Measurements from ENCODE around the gene SNAP25.

Gene SNAP25

DNA sequence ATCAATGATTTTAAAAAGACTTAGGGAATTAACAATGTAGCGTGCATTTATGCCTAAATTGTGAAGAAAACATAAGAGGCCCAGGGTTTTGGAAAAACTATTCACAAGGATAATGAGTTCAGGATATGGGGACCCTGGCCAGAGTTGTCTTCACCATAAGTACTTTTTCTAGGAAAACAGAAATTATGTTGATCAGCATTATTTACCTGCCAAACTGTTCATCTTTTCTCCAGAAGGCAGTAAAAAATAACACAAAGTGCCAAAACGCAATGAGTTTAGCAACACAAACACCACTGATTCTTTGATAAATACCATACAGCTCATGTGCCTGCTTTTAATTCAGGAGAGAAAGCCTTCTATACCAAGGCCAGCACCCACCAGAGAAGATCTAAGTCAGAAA is 43.1 kb downstream of the SNAP25 start:
- no peak overlapping the region for H3K9ac ChIP-seq (ENCODE audit: insufficient read length, low read depth)
- no peaks in the 10 kb centered on the region for H3K36me3 ChIP-seq (ENCODE audit: insufficient read depth, insufficient read length, low read length)
- H3K27me3 ChIP-seq (ENCODE audit: insufficient read depth, insufficient read length) = no peaks in the 10 kb centered on the region
- DNase-seq (ENCODE audit: low read depth, low spot score) = no peak
- TF ChIP-seq ZNF274 (IDR thresholded peaks at IDR 0.05; ENCODE audit: low read depth, low read length) (no peak), SUZ12 (IDR thresholded peaks at IDR 0.05; ENCODE audit: extremely low read depth, insufficient read depth, insufficient read length) (no peak), YY1 (IDR thresholded peaks at IDR 0.05; ENCODE audit: insufficient read depth, insufficient read length) (no peak)
- no peaks in the 10 kb centered on the region for H3K4me1 ChIP-seq (ENCODE audit: insufficient read depth, insufficient read length)
- no peaks in the 10 kb centered on the region for H3K9me3 ChIP-seq (ENCODE audit: insufficient read depth, low read length)
- no peak overlapping the region for H3K4me3 ChIP-seq (ENCODE audit: insufficient read length, low read depth)

DNA sequence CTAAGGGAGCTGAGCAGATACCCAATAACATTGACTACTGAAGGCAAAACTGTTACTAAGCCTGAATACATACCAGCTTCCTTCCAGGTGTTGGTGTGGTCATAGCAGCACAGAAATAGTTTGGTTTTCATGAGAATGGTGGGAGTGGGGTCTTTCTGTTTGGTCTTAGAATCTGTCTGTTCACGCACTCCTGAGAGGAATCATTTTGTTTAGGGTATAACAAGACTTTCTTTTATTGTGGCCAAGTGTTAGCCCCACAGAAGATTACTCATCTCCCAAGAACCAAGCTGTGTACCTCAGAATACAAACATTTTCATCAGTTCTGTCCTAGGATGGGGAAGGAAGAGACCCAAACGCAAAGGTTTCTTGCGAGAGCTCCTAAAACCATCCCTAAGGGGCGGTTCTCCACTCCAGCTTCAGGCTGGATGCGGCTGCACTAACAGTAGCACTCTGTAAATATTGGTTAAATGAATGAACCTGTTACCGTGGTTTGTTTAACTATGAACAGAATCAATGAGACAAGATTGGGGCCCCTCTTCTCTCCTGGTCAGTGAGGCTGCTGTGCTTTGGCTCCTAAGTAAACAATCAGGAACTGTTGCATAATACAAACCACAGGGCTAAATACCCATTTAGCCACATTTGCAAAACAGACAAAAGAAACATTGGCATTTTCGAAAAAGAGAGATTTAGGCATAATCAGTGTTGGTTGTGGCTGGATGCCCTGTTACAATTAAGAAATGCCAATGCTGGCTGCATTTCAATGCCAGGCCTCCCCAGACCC is 44.9 kb downstream of the SNAP25 start:
- H3K4me1 ChIP-seq (ENCODE audit: insufficient read depth, insufficient read length) = no peaks in the 10 kb centered on the region
- H3K9ac ChIP-seq (ENCODE audit: insufficient read length, low read depth) = no peak overlapping the region
- H3K9me3 ChIP-seq (ENCODE audit: insufficient read depth, low read length) = no peaks in the 10 kb centered on the region
- TF ChIP-seq YY1 (IDR thresholded peaks at IDR 0.05; ENCODE audit: insufficient read depth, insufficient read length) (no peak), SUZ12 (IDR thresholded peaks at IDR 0.05; ENCODE audit: extremely low read depth, insufficient read depth, insufficient read length) (no peak)
- no peak overlapping the region for H3K4me3 ChIP-seq (ENCODE audit: insufficient read length, low read depth)
- no peak for DNase-seq (ENCODE audit: low read depth, low spot score)
- H3K36me3 ChIP-seq (ENCODE audit: insufficient read depth, insufficient read length, low read length) = no peaks in the 10 kb centered on the region
- no peaks in the 10 kb centered on the region for H3K27me3 ChIP-seq (ENCODE audit: insufficient read depth, insufficient read length)

DNA sequence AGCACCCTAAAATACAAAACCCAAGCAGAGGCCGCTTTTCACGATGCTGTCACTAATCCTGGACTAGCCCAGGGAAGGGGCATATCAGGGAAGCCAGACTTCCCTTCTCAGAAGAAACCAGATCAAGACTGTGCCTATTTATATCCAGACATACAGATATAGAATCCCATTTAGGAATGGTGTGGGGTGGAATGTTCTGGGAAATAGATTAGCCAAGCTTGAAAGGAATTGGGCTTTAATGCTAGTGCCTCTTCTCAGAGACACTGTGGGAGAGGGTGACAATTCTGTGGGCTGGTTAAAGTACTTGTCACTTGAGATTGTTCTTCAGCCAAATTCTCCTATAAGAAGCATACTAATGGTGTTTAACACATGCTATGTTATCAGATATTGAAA is 45.5 kb downstream of the SNAP25 start:
- no peak for DNase-seq (ENCODE audit: low read depth, low spot score)
- H3K27me3 ChIP-seq (ENCODE audit: insufficient read depth, insufficient read length) = no peaks in the 10 kb centered on the region
- no peaks in the 10 kb centered on the region for H3K36me3 ChIP-seq (ENCODE audit: insufficient read depth, insufficient read length, low read length)
- TF ChIP-seq ZNF274 (IDR thresholded peaks at IDR 0.05; ENCODE audit: low read depth, low read length) (no peak), YY1 (IDR thresholded peaks at IDR 0.05; ENCODE audit: insufficient read depth, insufficient read length) (no peak), SUZ12 (IDR thresholded peaks at IDR 0.05; ENCODE audit: extremely low read depth, insufficient read depth, insufficient read length) (no peak)
- no peak overlapping the region for H3K9ac ChIP-seq (ENCODE audit: insufficient read length, low read depth)
- no peaks in the 10 kb centered on the region for H3K9me3 ChIP-seq (ENCODE audit: insufficient read depth, low read length)
- no peak overlapping the region for H3K4me3 ChIP-seq (ENCODE audit: insufficient read length, low read depth)
- no peaks in the 10 kb centered on the region for H3K4me1 ChIP-seq (ENCODE audit: insufficient read depth, insufficient read length)

DNA sequence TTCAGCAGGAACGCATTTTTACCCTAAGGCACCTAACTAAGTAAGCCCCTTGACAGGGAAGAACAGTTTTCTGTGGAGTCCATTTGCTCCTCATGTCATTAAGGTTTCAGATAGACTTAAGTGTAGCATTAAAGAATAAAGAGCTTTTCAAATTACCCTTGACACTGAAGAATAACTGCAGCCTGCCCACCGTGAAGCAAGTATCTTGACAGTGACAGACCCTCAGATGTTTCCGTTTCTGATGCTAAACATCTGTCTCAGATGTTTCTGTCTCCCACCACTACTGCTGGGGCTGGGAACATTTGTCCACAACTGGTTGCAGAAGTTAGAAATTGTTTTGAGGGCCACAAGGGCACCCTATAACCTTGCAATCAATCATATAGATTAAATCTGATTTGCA is 50.0 kb downstream of the SNAP25 start:
- no peak for TF ChIP-seq SUZ12 (IDR thresholded peaks at IDR 0.05; ENCODE audit: extremely low read depth, insufficient read depth, insufficient read length)
- TF ChIP-seq ZNF274 (IDR thresholded peaks at IDR 0.05; ENCODE audit: low read depth, low read length) = no peak
- no peak for TF ChIP-seq YY1 (IDR thresholded peaks at IDR 0.05; ENCODE audit: insufficient read depth, insufficient read length)
- H3K36me3 ChIP-seq (ENCODE audit: insufficient read depth, insufficient read length, low read length) = no peaks in the 10 kb centered on the region
- H3K9me3 ChIP-seq (ENCODE audit: insufficient read depth, low read length) = no peaks in the 10 kb centered on the region
- DNase-seq (ENCODE audit: low read depth, low spot score) = no peak
- H3K9ac ChIP-seq (ENCODE audit: insufficient read length, low read depth) = no peak overlapping the region
- H3K4me1 ChIP-seq (ENCODE audit: insufficient read depth, insufficient read length) = no peaks in the 10 kb centered on the region
- no peak overlapping the region for H3K4me3 ChIP-seq (ENCODE audit: insufficient read length, low read depth)
- no peaks in the 10 kb centered on the region for H3K27me3 ChIP-seq (ENCODE audit: insufficient read depth, insufficient read length)

DNA sequence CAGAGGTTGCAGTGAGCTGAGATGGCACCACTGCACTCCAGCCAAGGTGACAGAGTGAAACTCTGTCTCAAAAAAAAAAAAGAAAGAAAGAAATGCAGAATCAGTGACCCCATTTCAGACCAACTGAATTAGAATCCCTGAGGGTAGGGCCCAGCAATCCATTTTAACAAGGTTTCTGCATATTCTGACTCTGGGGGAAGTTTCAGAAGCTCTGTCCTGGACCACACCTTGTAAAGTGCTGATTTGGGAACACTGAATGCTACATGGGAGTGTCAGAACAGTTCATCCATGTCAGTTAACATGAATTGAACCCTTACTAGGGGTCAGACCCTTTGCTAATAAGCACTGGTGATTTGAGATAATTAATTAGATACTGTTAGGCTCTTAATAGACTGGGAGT is 52.0 kb downstream of the SNAP25 start:
- Histone ChIP-seq H3K9me3 (ENCODE audit: insufficient read depth, low read length) (no peaks in the 10 kb centered on the region), H3K27me3 (ENCODE audit: insufficient read depth, insufficient read length) (no peaks in the 10 kb centered on the region), H3K4me1 (ENCODE audit: insufficient read depth, insufficient read length) (no peaks in the 10 kb centered on the region), H3K36me3 (ENCODE audit: insufficient read depth, insufficient read length, low read length) (no peaks in the 10 kb centered on the region), H3K4me3 (ENCODE audit: insufficient read length, low read depth) (no peak overlapping the region), H3K9ac (ENCODE audit: insufficient read length, low read depth) (no peak overlapping the region)
- no peak for DNase-seq (ENCODE audit: low read depth, low spot score)
- TF ChIP-seq YY1 (IDR thresholded peaks at IDR 0.05; ENCODE audit: insufficient read depth, insufficient read length) (no peak), ZNF274 (IDR thresholded peaks at IDR 0.05; ENCODE audit: low read depth, low read length) (no peak), SUZ12 (IDR thresholded peaks at IDR 0.05; ENCODE audit: extremely low read depth, insufficient read depth, insufficient read length) (no peak)

DNA sequence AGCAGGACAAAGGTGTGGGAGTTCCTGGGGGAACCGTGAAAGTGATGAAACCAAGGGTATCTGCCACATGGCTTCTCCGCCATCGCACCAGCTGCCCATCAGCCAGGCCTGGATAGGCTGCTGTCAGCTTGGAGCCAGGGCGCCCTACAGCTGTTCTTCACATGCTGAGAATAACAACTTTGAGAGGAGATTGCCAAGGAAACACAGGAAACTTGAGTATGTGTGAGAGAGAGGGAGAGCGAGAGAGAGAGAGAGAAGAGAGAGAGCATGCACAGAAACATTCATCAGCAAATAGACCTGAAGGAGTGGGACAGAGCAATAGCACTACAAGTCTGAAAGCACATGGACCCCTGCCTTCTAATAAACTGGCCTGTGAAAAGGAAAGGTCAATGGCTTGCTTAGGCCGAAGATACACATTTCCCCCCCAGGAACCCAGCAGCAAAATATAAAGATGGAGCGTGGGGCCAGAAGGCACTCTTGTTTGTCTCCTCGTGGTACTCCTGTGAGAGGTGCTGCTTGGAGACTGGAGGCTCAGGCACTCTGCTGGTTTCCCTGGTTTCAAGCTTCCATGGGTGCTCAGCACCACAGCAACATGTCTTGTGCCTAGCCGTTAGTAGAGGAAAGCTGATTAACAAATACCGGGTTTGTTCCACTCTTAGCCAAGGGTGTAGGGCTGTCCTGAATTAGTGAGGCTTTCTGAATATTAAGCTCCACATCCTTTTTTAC is 53.0 kb downstream of the SNAP25 start:
- H3K4me3 ChIP-seq (ENCODE audit: insufficient read length, low read depth) = no peak overlapping the region
- DNase-seq (ENCODE audit: low read depth, low spot score) = no peak

DNA sequence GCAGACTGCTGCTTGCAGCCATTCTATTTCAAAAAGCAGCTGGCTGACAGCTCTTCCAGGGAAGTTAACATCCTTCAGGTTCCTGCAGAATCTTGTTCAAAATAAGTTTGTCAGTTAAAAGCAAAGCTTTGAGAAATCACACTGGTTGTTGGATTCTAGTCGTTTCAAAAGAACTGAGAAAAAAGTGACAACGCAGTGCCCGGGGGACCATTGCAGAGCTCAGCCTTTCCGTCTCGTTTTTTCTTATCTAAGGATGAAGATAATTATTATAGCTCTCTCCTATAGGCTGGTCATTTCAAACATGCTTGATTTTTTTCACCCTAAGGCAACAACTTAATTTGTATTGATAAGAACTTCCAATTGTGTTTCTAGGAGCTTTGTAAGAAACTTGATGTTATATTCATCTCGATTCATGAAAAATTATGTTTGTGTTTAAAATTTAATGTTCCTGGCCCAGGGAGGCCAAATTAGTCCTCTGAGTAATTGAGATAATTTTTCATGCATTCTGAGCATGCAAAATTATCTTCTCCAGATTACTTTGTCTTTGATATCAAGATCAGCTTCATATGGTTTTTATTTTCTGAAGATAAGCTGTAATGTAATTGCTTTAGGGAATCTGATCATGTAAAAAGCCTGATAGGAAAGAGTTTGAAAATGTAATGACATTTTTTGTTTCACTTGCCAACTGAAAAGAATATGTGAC is 58.4 kb downstream of the SNAP25 start:
- Histone ChIP-seq H3K27me3 (ENCODE audit: insufficient read depth, insufficient read length) (no peaks in the 10 kb centered on the region), H3K9me3 (ENCODE audit: insufficient read depth, low read length) (peaks cover 11% of the 10 kb centered on the region; the same call in 1 of the 2 replicates), H3K36me3 (ENCODE audit: insufficient read depth, insufficient read length, low read length) (no peaks in the 10 kb centered on the region), H3K4me3 (ENCODE audit: insufficient read length, low read depth) (no peak overlapping the region), H3K9ac (ENCODE audit: insufficient read length, low read depth) (no peak overlapping the region), H3K4me1 (ENCODE audit: insufficient read depth, insufficient read length) (no peaks in the 10 kb centered on the region)
- TF ChIP-seq ZNF274 (IDR thresholded peaks at IDR 0.05; ENCODE audit: low read depth, low read length) (no peak), SUZ12 (IDR thresholded peaks at IDR 0.05; ENCODE audit: extremely low read depth, insufficient read depth, insufficient read length) (no peak), YY1 (IDR thresholded peaks at IDR 0.05; ENCODE audit: insufficient read depth, insufficient read length) (no peak)
- DNase-seq (ENCODE audit: low read depth, low spot score) = no peak

More for the DNA sequence above, 53.0 kb downstream of the SNAP25 start:
- no peak overlapping the region for H3K9ac ChIP-seq (ENCODE audit: insufficient read length, low read depth)
- no peaks in the 10 kb centered on the region for H3K27me3 ChIP-seq (ENCODE audit: insufficient read depth, insufficient read length)
- no peaks in the 10 kb centered on the region for H3K36me3 ChIP-seq (ENCODE audit: insufficient read depth, insufficient read length, low read length)
- no peaks in the 10 kb centered on the region for H3K9me3 ChIP-seq (ENCODE audit: insufficient read depth, low read length)
- H3K4me1 ChIP-seq (ENCODE audit: insufficient read depth, insufficient read length) = no peaks in the 10 kb centered on the region
- no peak for TF ChIP-seq YY1 (IDR thresholded peaks at IDR 0.05; ENCODE audit: insufficient read depth, insufficient read length)
- TF ChIP-seq SUZ12 (IDR thresholded peaks at IDR 0.05; ENCODE audit: extremely low read depth, insufficient read depth, insufficient read length) = no peak
- no peak for TF ChIP-seq ZNF274 (IDR thresholded peaks at IDR 0.05; ENCODE audit: low read depth, low read length)
